HCT116 (cell line): ENCODE data around the gene TAPBPL. TPM values are rescaled to one million over a fixed set of nuclear protein-coding genes. Genes with fewer than 3 reads are reported as not detected.

ENCODE experiments used
- ATAC-seq: fragments of 200-7000 bp; cut with Tn5 transposase; 2 replicates; pipeline ENCODE4 v1.9.1; 2020; ENCODE audit warnings: mild to moderate bottlenecking, moderate library complexity
- BruUV-seq: library from RNA; stranded (reverse); fragments of 400-500 nt; replicated peaks from 2 replicates; lab custom pipeline; 2021; lab: Mats Ljungman, UMichigan
- CTCF ChIA-PET: fragments of 300-600 bp; sonication (Branson Sonifier 250); formaldehyde crosslinking; loops from one replicate; lab custom pipeline; 2021; ENCODE audit warnings: antibody characterized with exemption; lab: Charles Lee
- POLR2A ChIA-PET: fragments of 300-600, 350-600 bp; sonication (Branson Sonifier 250); formaldehyde crosslinking; loops from one replicate; lab custom pipeline; 2021; ENCODE audit warnings: antibody characterized with exemption; lab: Charles Lee
- RAD21 ChIA-PET, 2 experiments: fragments of 300-600 bp; sonication (Branson Sonifier 250); formaldehyde crosslinking; loops; one replicate each; lab custom pipeline; 2023; ENCODE audit warnings: low total read pairs in 2 of 2; ENCODE audit not compliant: uncharacterized antibody in 2 of 2, unreplicated experiment in 2 of 2, low non-redundant PET in 1 of 2; lab: Charles Lee
- DNase-seq: peaks from one replicate; pipeline ENCODE4 v3.0.0-alpha.2; 2010; ENCODE audit warnings: low read depth, low spot score
- H2AFZ ChIP-seq: fragments of 200-600 bp; shearing (Covaris generic), sonication (generic); 2 replicates; pipeline ENCODE4 v1.6.1; 2017; ENCODE audit warnings: low read depth, mixed run types, mixed read lengths, antibody characterized with exemption, low read length; ENCODE audit not compliant: poor library complexity, severe bottlenecking
- H3K27ac ChIP-seq: 2 replicates; pipeline ENCODE4 v1.5.1; 2012; ENCODE audit warnings: low read depth, low read length
- H3K27me3 ChIP-seq: fragments of 200-600 bp; sonication (generic); 2 replicates; pipeline ENCODE4 v1.6.1; 2016; ENCODE audit warnings: mixed run types, low read length, mixed read lengths; ENCODE audit not compliant: insufficient read depth
- H3K36me3 ChIP-seq, 2 experiments: fragments of 200-500 bp in 1 of 2; fragments of 200-600 bp in 1 of 2; sonication (Bioruptor generic) in 1 of 2; sonication (generic) in 1 of 2; 2 replicates each; pipeline versions ENCODE4 v1.5.1 to v1.6.1; 2014 to 2016; ENCODE audit warnings: low read length in 2 of 2, inconsistent platforms in 1 of 2, mixed read lengths in 1 of 2, mixed run types in 1 of 2; ENCODE audit not compliant: insufficient read depth in 2 of 2, control insufficient read depth in 1 of 2
- H3K4me1 ChIP-seq, 2 experiments: fragments of 200-600 bp in 1 of 2; sonication (generic) in 1 of 2; 2 replicates each; pipeline versions ENCODE4 v1.5.1 to v1.6.1; 2012 to 2017; ENCODE audit warnings: low read length in 2 of 2, inconsistent platforms in 1 of 2, mild to moderate bottlenecking in 1 of 2, mixed read lengths in 1 of 2, mixed run types in 1 of 2, moderate library complexity in 1 of 2; ENCODE audit not compliant: insufficient read depth in 2 of 2, control insufficient read depth in 1 of 2
- H3K4me2 ChIP-seq: fragments of 200-600 bp; sonication (generic); 2 replicates; pipeline ENCODE4 v1.6.1; 2017; ENCODE audit warnings: mixed run types, low read length, mixed read lengths
- H3K4me3 ChIP-seq, 2 experiments: fragments of 200-600 bp in 1 of 2; sonication (generic) in 1 of 2; replicated peaks in 1 of 2; 2 replicates each; pipeline ENCODE4 v1.5.1; 2011 to 2016; ENCODE audit warnings: low read length in 2 of 2, control low read depth in 1 of 2, low read depth in 1 of 2, mild to moderate bottlenecking in 1 of 2, mixed read lengths in 1 of 2, mixed run types in 1 of 2
- H3K79me2 ChIP-seq: fragments of 200-600 bp; sonication (generic); 2 replicates; pipeline ENCODE4 v1.6.1; 2017; ENCODE audit warnings: mild to moderate bottlenecking, mixed run types, low read length, moderate library complexity, mixed read lengths; ENCODE audit not compliant: insufficient read depth
- H3K9ac ChIP-seq: fragments of 200-600 bp; sonication (generic); 2 replicates; pipeline ENCODE4 v1.6.1; 2016; ENCODE audit warnings: low read length, mixed read lengths
- H3K9me2 ChIP-seq: fragments of 200-600 bp; sonication (generic), shearing (Covaris generic); 2 replicates; pipeline ENCODE4 v1.6.1; 2017; ENCODE audit warnings: mixed run types, mild to moderate bottlenecking, moderate library complexity; ENCODE audit not compliant: insufficient read depth
- H3K9me3 ChIP-seq, 2 experiments: fragments of 200-500 bp in 1 of 2; fragments of 200-600 bp in 1 of 2; sonication (Bioruptor generic) in 1 of 2; sonication (generic) in 1 of 2; 2 replicates each; pipeline ENCODE4 v1.6.1; 2014 to 2017; ENCODE audit warnings: low read length in 2 of 2, mixed read lengths in 2 of 2, inconsistent platforms in 1 of 2, low read depth in 1 of 2, mild to moderate bottlenecking in 1 of 2, mixed run types in 1 of 2, moderate library complexity in 1 of 2; ENCODE audit not compliant: control insufficient read depth in 1 of 2, insufficient read depth in 1 of 2
- H4K20me1 ChIP-seq: fragments of 200-600 bp; sonication (generic), shearing (Covaris generic); 2 replicates; pipeline ENCODE4 v1.6.1; 2017; ENCODE audit warnings: mixed run types, mild to moderate bottlenecking, moderate library complexity; ENCODE audit not compliant: insufficient read depth
- CEBPB ChIP-seq: IDR thresholded peaks from 2 replicates; pipeline ENCODE4 v1.6.1; 2012; ENCODE audit warnings: low read depth
- EGR1 ChIP-seq: IDR thresholded peaks from 2 replicates; pipeline ENCODE4 v1.6.1; 2012; ENCODE audit warnings: low read depth
- ELF1 ChIP-seq: IDR thresholded peaks from 2 replicates; pipeline ENCODE4 v1.6.1; 2012; ENCODE audit warnings: low read depth, borderline replicate concordance
- JUND ChIP-seq: IDR thresholded peaks from 2 replicates; pipeline ENCODE4 v1.6.1; 2012
- POLR2A ChIP-seq: IDR thresholded peaks from 2 replicates; pipeline ENCODE4 v1.7.0; 2011; ENCODE audit warnings: borderline replicate concordance; ENCODE audit not compliant: insufficient read depth, insufficient read length; ENCODE audit errors: extremely low read depth
- SP1 ChIP-seq: IDR thresholded peaks from 2 replicates; pipeline ENCODE4 v1.6.1; 2012; ENCODE audit warnings: low read depth
- SRF ChIP-seq: IDR thresholded peaks from 2 replicates; pipeline ENCODE4 v1.6.1; 2012; ENCODE audit warnings: low read depth
- TCF7L2 ChIP-seq: IDR thresholded peaks from 2 replicates; pipeline ENCODE4 v1.7.0; 2011; ENCODE audit warnings: borderline replicate concordance, inconsistent platforms; ENCODE audit not compliant: insufficient read depth, insufficient read length; ENCODE audit errors: extremely low read depth
- YY1 ChIP-seq: IDR thresholded peaks from 2 replicates; pipeline ENCODE4 v1.6.1; 2011; ENCODE audit warnings: low read length, low read depth, moderate library complexity, mild to moderate bottlenecking; ENCODE audit not compliant: insufficient replicate concordance; ENCODE audit errors: extremely low read depth
- intact Hi-C: fragments of 100-400 bp; cut with micrococcal nuclease; formaldehyde crosslinking; loops from 2 replicates; pipeline ENCODE4 v1.10.0; 2022
- total RNA-seq: library from RNA; stranded (reverse); gene quantifications from one replicate; pipeline ENCODE4 v1.2.1, GENCODE V29; 2021; ENCODE audit not compliant: unreplicated experiment
- TF ChIP-seq, protein P1 (sequence below): IDR thresholded peaks from 2 replicates; pipeline ENCODE4 v1.6.1; 2012; ENCODE audit warnings: low read depth
- TF ChIP-seq, protein P2 (sequence below): IDR thresholded peaks from 2 replicates; pipeline ENCODE4 v1.6.1; 2012

The TAPBPL gene
- total RNA-seq, 1 experiment from 2014 or later = 0.54 TPM

DNA sequence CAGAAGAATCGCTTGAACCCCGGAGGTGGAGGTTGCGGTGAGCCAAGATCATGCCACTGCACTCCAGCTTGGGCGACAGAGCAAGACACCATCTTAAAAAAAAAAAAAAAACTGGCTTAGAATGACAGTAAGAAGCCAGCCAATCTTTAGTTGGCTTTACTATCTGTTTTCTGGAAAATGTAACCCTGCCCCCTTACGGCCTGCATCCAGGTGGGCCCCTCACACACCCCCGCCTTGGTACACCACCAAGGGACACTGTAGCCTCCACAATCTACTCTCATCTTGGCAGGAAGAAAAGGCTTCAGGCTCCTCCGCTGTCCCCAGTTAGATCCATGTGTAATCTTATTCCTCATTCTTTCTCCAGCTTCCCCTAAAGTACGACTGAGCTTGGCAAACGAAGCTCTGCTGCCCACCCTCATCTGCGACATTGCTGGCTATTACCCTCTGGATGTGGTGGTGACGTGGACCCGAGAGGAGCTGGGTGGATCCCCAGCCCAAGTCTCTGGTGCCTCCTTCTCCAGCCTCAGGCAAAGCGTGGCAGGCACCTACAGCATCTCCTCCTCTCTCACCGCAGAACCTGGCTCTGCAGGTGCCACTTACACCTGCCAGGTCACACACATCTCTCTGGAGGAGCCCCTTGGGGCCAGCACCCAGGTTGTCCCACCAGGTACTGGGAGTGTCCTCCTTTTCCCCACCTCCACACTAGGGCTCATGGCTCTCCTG lies 6.6 kb downstream of the TAPBPL start:
- Histone ChIP-seq H3K36me3 (peaks cover 0 to 14% of the 10 kb centered on the region in 2 experiments; a peak in 2 of 4 replicates), H3K79me2 (no peaks in the 10 kb centered on the region), H3K9me3 (no peaks in the 10 kb centered on the region), H4K20me1 (no peaks in the 10 kb centered on the region), H2AFZ (no peak overlapping the region), H3K9ac (no peak overlapping the region), H3K27ac (no peak overlapping the region), H3K27me3 (no peaks in the 10 kb centered on the region), H3K4me1 (no peaks in the 10 kb centered on the region), H3K4me3 (no peak overlapping the region), H3K4me2 (no peak overlapping the region), H3K9me2 (no peaks in the 10 kb centered on the region)
- ChIA-PET RAD21 (no interaction called here), CTCF (interaction anchor here (0.8 kb wide), 1 partner anchor 34 kb away, joined by 3 read pairs; no protein-coding TSS in a partner anchor), POLR2A (interaction anchor here (1.2 to 3.7 kb wide), 3 partner anchors 12 to 76 kb away, joined by 6 to 18 read pairs (median 8); partner anchors contain the start of genes GAPDH and VAMP1)
- ATAC-seq (no peak), DNase-seq (no peak)
- BruUV-seq = no TSS peak
- intact Hi-C loops = no loop called here
- TF ChIP-seq SRF (no peak), SP1 (no peak), JUND (no peak), CEBPB (no peak)
- TF ChIP-seq, all 23 proteins: peak for 0

DNA sequence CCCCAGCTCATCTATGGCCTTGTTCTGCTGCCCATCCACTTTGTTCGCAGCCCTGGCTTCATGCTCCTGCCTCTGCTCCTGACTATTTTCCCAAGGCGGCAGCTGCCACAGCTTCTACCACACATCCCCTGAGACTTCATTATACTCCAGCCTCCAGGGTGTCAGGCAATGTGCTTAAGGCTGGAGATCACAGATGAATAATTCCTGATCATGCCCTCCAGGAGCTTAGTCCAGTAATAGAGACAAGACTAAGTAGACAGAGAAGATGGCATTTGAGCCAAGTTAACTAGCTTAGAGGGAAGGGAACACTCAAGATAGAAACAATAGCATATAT lies 7.1 kb downstream of the TAPBPL start:
- RAD21 ChIA-PET = no interaction called here
- Histone ChIP-seq H4K20me1 (no peaks in the 10 kb centered on the region), H3K9ac (no peak overlapping the region), H3K36me3 (peaks cover 4 to 17% of the 10 kb centered on the region in 2 experiments; a peak in 3 of 4 replicates), H3K27ac (no peak overlapping the region), H3K4me1 (no peaks in the 10 kb centered on the region), H3K9me3 (no peaks in the 10 kb centered on the region), H3K4me2 (no peak overlapping the region), H3K9me2 (no peaks in the 10 kb centered on the region), H2AFZ (no peak overlapping the region), H3K4me3 (no peak overlapping the region), H3K79me2 (no peaks in the 10 kb centered on the region), H3K27me3 (no peaks in the 10 kb centered on the region)
- TF ChIP-seq POLR2A = no peak
- TF ChIP-seq CEBPB = no peak
- TF ChIP-seq, protein P1, sequence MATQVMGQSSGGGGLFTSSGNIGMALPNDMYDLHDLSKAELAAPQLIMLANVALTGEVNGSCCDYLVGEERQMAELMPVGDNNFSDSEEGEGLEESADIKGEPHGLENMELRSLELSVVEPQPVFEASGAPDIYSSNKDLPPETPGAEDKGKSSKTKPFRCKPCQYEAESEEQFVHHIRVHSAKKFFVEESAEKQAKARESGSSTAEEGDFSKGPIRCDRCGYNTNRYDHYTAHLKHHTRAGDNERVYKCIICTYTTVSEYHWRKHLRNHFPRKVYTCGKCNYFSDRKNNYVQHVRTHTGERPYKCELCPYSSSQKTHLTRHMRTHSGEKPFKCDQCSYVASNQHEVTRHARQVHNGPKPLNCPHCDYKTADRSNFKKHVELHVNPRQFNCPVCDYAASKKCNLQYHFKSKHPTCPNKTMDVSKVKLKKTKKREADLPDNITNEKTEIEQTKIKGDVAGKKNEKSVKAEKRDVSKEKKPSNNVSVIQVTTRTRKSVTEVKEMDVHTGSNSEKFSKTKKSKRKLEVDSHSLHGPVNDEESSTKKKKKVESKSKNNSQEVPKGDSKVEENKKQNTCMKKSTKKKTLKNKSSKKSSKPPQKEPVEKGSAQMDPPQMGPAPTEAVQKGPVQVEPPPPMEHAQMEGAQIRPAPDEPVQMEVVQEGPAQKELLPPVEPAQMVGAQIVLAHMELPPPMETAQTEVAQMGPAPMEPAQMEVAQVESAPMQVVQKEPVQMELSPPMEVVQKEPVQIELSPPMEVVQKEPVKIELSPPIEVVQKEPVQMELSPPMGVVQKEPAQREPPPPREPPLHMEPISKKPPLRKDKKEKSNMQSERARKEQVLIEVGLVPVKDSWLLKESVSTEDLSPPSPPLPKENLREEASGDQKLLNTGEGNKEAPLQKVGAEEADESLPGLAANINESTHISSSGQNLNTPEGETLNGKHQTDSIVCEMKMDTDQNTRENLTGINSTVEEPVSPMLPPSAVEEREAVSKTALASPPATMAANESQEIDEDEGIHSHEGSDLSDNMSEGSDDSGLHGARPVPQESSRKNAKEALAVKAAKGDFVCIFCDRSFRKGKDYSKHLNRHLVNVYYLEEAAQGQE = no peak
- TF ChIP-seq, protein P2, sequence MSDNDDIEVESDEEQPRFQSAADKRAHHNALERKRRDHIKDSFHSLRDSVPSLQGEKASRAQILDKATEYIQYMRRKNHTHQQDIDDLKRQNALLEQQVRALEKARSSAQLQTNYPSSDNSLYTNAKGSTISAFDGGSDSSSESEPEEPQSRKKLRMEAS = no peak
- TF ChIP-seq ELF1 = no peak
- TF ChIP-seq EGR1 = no peak
- TF ChIP-seq SP1 = no peak
- no peak for TF ChIP-seq YY1
- no peak for TF ChIP-seq TCF7L2
- ATAC-seq (no peak), DNase-seq (no peak)
- intact Hi-C loops = no loop called here
- no TSS peak for BruUV-seq
- POLR2A ChIA-PET = interaction anchor here (1.2 to 3.7 kb wide), 2 partner anchors 12 to 76 kb away, joined by 6 to 18 read pairs; partner anchors contain the start of genes GAPDH and VAMP1
- CTCF ChIA-PET = interaction anchor here (0.8 kb wide), 1 partner anchor 35 kb away, joined by 3 read pairs; no protein-coding TSS in a partner anchor
